Measurements from ENCODE around the gene RRP1.

The RRP1 gene

DNA sequence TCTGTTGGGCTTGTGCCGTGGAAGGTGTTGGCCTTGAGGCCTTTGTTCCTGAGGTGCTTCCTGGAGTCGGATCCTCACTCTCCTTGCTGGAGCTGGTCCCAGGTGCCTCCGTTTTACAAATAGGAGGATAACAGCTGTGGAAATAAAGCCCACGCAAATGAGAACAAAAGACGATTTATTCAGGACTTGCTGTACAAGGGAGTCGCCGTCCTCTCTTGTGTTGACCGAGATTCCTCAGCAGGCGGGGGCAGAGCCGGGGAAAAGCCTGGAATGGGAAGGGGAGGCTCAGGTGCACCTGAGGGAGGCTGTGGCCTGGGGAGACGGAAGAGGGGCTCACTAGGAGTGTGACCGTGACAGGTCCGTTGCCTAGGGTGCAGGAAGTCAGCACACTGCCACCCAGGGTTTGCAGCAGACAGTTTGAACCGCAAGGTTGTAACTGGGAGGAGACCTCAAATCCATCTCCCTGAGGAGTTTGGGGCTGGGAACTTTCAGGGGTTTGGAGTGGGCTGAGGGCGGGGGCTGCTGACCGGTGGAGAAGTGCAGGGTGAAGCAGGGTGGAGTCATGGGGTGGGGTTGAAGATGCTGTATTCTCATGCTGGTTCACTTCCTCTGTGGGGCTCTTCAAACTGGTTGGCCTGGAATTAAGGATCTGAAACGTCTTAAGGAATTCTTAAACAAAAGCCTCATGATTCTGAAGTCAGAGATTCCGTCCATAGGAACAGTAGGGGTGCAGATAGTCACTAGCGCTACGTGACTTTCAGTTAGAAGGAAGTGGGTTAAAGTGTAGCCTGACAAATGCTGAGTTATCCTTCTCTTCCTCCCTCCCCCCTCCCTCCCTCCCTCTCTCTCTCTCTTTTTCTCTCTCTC is 10.7 kb upstream of the RRP1 start:
- no peak for DNase-seq

DNA sequence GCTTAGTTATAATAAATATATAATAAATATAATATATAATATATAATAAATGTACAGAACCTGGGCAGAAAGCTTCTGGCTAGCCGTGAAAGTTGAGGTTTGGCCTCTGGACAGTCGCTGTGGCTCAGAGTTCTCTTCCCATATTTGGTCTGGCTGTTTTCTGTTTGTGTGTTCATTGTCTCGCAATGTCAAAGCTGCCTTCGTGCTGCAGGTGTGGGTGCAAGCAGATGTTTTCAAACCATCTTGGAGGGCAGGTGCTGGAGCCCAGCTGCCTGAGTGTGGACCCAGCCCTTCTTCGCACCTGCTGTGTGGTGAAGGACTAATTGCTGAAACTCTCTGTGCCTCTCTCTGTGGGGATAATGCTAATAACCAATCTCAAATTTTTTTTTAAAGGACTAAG is 9.7 kb upstream of the RRP1 start:
- DNase-seq: no peak

DNA sequence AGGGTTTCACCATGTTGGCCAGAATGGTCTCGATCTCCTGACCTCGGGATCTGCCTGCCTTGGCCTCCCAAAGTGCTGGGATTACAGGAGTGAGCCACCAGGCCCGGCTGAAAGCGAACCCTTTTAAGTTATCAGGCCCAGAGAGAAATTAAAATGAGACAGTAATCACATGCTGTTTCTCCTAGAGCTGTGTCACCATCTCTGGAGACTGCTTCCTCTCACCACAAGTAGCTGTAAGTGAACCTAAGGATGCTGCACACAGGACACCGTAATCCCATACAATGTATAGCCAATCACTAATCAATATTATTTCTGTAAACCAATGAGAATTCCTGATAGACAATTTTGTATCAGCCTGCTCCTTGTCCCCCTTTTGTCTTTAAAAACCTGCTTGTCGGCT is 7.5 kb upstream of the RRP1 start:
- DNase-seq: no peak

DNA sequence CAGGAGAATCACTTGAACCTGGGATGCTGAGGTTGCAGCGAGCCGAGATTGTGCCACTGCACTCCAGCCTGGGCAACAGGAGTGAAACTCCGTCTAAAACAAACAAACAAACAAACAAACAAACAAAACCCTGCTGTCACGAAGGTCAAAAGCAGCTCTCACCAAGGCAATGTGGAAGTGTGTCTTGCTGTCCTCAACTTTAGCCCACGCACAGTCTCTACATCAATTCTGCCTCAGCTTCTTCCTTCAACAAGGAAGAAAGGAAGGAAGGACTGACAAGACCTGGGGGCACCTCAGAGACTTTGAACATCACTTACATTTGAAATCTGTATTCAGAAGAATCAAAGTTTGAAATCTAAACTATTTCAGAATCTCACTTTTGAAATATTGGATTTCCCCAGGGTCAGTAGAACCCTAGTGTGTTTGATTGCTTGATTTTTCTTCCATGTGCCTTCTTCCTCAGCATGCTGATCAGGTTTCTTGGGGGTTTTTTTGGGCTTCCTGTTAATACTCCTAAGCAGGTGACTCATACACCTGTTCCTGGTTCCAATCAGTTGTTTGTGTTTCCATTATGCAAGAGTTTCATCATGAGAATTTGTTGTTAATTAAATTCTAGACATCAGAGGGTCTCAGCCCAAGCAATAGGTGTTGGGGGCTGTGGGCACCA is 6.8 kb upstream of the RRP1 start:
- no peak for DNase-seq

DNA sequence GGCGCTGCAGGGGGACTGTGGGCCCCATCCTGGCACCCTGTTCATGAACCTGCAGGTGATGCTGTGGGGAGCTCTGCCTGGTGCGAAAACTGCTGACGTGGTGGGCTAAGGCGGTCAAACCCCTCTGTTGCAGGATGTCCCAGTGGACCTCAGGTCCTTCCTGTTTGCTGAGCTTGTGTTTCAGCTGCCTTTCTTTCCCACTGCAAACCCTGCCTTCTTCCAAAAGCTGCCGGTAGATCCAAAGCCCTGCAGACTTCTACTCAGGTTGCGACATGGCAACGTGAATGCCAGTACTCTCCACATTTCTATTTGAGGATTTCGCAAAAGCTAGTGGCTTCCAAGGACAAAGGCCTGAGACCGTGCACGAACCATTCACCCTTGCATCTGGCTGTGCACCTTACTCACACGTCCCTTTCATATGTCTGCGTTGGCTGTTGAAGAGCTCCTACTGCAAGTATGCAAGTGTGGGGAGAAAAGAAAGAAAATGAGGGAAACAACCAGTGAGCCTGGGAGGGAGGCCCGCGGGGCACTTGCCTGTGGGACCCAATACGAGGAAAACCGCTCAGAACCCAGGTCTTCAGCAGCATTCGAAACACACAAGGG is 6.2 kb upstream of the RRP1 start:
- no peak for DNase-seq

DNA sequence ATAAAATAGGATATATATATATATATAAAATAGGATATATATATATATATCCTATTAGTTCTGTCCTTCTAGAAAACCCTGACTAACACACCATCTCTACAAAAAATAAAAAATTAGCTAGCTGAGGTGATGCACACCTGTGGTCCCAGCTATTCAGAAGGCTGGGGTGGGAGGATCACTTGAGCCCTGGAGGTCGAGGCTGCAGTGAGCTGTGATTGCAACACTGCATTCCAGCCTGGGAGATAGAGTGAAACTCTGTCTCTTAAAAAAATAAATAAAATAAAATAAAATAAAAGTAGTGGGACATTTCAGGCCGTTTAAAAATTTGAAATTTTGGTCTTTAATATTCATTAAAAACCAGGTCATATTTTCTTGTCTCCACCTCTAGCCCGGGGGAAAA is 4.2 kb upstream of the RRP1 start:
- no peak for DNase-seq

DNA sequence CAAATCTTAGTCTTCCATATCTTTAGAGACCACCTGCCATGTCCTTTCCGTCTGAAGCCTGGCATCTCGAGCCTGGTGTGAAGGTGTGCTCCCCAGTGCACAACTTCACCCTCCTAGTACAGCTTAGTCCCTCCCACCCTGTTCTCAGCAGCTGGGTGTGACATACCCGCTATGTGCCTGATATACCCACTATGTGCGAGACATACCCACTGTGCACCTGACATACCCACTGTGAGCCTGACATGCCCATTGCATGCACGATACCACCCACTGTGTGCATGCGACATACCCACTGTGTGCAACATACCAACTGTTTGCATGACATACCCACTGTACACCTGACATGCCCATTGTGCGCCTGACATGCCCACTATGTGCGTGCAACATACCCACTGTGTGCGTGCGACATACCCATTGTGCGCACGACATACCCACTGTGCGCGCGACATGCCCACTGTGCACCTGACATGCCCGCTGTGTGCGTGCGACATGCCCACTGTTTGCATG is 3.0 kb upstream of the RRP1 start:
- DNase-seq: no peak

DNA sequence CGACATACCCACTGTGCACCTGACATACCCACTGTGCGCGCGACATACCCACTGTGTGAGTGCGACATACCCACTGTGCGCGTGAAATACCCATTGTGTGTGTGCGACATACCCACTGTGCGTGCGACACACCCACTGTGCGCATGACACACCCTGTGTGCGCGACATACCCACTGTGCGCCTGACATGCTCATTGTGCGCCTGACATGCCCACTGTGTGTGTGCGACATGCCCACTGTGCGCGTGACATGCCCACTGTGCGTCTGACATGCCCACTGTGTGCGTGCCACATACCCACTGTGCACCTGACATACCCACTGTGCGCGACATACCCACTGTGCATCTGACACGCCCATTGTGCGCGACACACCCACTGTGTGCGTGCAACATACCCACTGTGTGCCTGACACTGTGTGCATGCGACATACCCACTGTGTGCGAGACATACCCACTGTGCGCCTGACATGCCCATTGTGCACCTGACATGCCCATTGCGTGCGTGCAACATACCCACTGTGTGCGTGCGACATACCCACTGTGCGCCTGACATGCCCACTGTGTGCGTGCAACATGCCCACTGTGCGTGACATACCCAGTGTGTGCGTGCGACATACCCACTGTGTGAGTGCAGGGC is 2.5 kb upstream of the RRP1 start:
- no peak for DNase-seq

DNA sequence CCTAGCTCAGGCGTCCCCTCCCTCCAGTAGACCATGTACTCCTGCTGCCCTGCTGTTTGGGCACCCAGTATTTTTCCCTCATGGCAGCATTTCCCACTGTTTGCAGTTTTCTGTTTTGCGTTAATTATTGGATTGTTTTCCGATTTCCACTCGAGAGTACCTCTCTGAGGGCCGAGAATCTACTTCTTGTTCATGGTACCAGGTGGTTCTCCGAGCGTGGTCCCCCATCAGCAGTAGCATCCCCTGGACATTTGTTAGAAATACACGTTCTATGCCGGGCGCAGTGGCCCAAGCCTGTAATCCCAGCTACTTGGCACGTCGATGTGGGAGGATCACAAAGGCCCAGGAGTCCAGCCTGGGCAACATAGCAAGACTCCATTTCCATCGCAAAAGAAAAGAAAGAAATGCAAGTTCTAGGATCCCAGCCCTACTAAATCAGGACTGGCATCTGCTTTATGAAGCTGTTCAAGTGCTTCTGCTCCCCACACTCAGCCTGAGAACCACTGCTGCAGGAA is 690 bp downstream of the RRP1 start:
- no peak for DNase-seq

DNA sequence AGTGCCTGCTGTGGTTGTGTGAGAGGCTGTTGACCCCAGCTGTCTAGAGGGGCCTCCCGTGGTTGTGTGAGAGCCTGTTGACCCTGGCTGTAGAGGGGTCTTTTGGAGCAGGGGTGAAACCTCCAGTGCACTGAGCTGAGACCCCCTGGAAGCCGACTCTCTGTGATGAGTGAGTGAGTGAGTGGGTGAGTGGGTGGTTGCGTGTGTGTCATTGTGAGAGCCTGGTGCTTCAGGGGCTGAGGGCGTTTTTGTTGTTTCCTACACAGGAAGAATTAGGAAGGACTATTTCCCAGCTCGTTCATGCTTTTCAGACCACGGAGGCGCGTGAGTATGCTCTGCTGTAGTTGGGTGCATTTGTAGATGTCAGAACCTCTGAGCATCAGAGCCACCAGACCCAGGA is 3.0 kb downstream of the RRP1 start:
- no peak for DNase-seq

DNA sequence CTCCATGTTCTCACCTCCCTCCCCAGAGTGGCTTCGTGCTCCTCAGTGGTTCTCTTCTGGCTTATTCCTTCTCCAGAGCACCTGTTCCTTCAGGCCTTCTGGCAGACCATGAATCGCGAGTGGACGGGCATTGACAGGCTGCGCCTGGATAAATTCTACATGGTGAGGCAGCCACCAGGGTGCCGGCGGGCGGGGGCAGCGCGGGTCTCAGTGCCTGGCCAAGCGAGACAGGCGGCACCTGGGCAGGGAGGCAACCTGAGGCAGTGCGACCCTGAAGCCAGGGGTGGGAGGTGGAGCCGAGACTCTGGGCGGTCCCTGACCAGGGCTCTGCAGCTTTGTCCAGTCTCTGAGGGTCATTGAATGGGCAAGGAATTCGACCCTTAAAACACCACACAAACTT is 3.9 kb downstream of the RRP1 start:
- no peak for DNase-seq

DNA sequence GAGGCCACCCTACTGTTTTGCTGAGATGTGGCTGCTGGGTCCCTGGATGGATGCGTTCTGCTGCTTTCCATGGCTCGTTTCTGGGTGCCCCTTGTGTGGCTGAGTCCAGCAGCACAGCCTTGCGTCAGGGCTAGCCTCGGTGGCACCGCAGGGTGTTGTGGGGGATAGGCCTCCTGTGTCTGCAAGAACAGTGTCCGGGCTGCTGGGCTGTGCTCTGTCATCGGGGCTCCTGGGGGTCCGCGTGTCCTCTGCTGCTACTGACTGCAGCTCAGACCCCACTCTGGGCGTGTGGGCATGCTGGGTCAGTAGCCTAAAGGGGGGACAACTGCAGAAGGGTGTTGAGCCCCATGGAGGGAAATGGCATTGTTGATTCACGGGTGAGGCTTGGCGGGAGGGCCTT is 4.9 kb downstream of the RRP1 start:
- DNase-seq: no peak

DNA sequence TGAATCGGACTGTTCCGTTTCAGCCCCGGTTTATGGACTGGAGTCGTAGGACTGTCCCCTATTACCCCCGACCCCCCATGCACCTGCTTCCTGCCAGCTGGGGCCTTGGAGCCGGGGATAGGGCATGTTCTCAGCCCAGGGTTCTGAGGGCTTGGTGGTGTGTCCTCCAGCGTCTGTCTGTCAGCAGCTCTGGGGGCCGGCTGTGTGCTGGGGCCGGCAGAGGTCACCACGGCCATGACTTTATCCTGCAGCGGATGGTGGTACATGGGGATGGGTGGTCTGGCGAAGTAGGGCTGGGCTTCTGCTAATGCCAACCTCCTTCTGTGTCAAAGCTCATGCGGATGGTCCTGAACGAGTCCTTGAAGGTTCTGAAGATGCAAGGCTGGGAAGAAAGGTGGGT is 5.5 kb downstream of the RRP1 start:
- no peak for DNase-seq

DNA sequence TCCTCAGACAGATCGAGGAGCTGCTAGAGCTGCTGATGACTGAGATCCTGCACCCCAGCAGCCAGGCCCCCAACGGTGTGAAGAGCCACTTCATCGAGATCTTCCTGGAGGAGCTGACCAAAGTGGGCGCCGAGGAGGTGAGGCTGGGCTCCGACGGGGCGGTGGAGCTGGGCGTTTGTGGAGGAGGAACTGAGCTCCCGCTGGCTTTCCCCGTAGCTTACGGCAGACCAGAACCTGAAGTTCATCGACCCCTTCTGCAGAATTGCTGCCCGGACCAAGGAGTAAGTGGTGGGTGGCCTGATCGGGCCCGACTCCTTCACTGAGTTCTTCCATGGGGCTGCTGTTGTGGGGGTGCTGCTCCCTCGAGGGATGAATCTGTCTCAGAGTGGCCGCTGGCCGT is 8.0 kb downstream of the RRP1 start:
- DNase-seq: no peak

DNA sequence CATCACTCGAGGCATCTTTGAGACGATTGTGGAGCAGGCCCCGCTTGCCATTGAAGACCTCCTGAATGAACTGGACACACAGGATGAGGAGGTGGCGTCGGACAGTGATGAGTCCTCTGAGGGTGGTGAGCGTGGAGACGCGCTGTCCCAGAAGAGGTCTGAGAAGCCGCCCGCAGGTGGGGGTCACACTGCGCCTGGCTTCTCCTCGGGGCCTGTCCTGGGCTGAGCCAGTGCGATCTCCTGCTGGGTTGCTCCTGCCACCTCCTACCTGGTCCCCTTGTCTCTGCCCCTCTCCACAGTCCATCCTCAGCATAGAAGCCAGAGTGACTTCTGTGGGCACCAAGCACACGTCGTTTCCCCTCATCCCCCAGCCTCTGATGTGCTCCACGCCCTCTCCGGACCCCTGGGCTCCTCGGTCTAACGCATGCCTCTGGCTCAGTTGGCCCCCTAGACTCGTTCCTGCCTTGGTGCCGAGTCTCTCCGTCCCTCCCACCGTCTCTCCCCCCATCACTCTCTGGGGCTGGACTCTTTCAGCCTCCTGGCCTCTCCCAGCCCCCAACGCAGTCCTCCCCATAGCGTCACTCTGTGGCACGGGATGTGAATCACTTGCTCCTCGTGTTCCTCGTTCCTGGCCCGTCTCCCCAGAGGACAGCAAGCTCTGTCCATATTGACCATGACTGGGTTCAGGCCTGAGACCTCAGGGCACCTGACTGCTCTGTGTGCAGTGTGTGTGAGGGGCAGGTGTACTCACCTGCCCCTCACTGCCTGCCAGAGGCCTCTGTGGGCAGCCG is 8.7 kb downstream of the RRP1 start:
- DNase-seq: no peak

DNA sequence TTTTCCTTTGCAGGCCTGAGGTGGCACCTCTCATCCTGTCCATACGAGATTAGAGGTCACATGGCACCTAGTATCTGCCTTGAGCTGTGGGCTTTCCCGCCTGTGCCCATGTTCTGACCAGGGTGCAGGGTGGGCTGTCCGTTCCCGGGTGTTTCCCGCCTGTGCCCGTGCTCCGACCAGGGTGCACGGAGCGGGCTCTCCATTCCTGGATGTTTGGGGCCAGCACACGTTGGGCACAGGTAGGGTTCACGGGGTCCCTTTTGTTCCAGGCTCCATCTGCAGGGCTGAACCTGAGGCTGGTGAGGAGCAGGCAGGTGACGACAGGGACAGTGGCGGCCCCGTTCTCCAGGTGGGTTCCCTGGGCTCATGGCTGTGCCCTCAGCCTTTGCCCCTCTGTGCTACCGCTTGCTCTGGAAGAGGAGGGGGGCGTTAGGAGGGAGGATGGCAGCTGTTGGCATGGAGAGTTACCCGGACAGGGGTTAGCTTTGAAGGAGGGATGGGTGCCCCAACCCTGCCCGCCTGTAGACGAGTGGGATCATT is 10.0 kb downstream of the RRP1 start:
- no peak for DNase-seq

DNA sequence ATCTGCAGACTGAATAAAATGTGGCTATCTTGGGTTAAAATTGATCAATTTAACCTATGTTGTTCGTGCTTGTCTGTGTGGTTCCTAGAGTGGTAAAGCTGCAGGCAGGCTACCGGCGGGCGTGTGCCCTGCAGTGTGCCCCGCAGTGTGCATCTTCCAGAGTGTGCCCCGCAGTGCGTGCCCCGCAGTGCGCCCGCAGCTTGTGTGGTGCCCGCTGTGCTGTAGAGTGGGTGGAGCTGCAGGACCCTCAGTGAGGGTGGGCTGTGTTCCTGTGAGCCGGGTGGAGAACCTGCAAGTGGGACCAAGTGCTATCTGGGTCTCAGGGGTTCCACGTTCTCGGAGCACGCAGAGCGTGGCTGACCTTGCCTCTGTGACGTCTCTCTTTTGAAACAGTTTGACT is 10.7 kb downstream of the RRP1 start:
- no peak for DNase-seq

DNA sequence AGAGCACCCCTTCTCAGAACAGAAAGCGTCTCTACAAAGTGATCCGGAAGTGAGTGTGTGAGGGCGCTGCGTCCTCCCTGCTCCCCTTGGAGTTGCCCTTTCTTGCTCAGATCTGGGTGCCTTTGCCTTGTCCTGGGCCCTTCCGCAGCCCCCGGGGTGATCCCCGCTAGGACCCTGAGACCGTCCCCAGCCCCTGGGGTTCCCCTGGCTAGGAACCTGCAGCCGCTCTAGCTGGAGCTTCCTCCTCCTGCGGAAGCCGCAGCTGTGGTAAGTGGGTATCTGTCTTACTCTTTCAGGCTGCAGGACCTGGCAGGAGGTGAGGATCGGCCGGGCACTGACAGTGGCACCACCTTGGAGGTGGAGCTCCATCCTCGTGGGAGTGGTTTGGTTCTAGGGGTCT is 11.2 kb downstream of the RRP1 start:
- DNase-seq: no peak

DNA sequence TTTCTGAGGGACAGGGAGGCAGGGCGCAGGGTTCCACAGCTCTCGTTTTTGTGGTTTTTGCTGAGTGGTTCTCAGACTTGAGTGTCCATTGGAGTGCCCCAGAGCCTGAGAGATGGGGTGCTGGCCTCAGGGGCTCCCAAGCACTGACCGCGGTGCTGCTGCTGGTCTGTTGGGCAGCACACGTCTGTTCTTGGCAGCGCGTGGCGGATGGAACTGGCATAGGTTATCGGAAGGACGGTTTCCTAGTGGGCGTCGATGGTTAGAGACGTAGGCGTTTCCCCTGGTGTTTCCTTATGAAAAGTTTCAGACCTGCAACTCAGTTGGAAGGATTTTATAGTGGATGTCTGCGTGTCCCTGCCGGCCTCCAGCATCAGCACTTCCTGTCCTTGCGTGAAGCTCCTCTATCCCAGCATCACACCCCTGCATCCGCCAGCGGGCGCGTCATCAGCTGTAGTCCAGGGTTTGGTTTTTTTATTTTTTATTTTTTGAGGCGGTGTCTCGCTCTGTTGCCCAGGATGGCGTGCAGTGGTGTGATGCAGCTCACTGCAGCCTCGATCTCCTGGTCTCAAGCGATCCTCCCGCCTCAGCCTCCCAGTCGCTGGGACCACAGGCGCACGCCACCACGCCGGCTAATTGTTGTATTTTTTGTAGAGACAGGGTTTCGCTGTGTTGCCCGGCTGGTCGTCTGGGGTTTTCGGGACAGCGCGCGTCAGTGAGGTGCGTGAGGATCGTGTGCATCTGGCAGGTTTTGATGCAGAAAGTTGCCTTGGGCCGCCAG is 11.8 kb downstream of the RRP1 start:
- no peak for DNase-seq

DNA sequence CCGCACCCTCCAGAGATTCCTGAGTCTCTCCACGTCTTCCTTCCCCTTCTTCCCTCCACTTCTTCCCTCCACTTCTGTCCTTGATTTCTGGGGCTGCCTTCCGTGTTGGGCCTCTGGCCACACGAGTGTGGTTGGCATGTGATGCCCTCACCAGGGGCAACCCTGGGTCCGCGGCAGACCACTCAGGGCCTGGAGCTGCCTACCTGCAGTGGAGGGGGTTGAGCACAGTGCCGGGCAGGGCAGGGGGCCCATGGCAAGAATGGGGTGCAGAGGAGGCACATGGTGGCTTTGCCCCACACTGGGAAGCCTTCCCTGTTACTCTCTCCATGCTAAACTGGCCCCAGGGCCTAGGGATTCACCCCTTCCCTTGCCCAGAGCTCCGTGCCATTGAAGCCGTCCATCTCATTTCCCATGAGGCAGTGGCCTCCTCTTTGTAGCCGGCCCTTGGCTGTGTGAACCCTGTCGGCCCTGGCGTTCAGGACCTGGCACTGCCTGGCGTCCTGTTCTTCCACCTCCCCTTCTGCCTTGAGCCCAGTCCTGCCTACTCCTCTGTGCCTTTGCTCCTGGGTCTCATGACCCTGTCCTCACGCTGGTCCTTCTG is 13.4 kb downstream of the RRP1 start:
- DNase-seq: no peak

Measured in activated gamma-delta T cell treated with Interleukin-2 at 50 U/mL for 16 hours (primary cell).